Epidermal melanocyte (primary cell): ENCODE data around the gene HOPX.
"Not testable (repeated sequence)": the region's sequence is repeated elsewhere in the genome, so short reads cannot be mapped to it uniquely, and the experiment has no call there.

Source experiments
- DNase-seq: peaks from one replicate; pipeline ENCODE4 v3.0.0; 2011; ENCODE audit warnings: low spot score; ENCODE audit not compliant: insufficient read length

Gene HOPX

DNA sequence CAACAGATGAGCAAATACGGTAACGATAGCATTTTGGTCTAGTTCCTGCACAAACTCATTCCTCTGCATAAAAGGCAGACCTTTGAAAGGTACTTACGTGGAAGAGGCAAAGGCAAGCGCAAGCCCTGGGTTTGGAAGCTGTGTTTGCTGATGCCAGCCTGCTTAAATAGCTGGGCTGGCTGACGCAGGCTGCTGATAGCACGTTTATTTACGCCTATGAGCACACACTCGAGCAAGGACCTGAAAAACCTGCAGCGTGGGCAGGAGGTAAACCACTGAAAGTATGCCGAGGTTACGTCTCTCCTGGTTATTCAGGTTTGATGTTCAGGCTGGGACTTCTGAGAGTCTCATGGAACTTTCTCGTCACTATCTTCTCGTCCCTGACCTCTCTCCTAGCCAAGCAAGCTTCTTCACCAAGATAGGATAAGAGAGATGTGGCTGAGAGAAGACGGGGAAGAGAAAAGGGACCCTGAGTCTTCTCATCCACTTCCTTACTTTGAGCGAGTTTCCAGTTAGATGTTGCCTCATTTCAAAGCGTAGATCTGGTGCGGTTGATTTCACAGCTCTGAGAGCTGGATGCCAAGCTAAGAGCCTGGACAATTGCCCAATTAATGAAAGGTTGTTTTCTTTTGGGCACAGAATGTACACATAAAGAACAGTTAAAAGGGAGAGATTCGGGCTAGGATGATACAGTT, at the start of gene HOPX:
HOPX (minus strand) TSS at position 139 of the 695 bp plus-strand sequence. CDS start 23,480 bp downstream, outside the sequence.
- DNase-seq, result no peak

- no peak for DNase-seq
Measured at GRCh38 chr4:56730097-56730496, 49.0 kb upstream of the HOPX start.

GRCh38 chr4:56728512-56728911, 47.4 kb upstream of the HOPX start:
- no peak for DNase-seq

- no peak for DNase-seq
Measured at GRCh38 chr4:56727150-56727549, 46.1 kb upstream of the HOPX start.

GRCh38 chr4:56726593-56726992, 45.5 kb upstream of the HOPX start:
- not testable (repeated sequence) for DNase-seq

DNA sequence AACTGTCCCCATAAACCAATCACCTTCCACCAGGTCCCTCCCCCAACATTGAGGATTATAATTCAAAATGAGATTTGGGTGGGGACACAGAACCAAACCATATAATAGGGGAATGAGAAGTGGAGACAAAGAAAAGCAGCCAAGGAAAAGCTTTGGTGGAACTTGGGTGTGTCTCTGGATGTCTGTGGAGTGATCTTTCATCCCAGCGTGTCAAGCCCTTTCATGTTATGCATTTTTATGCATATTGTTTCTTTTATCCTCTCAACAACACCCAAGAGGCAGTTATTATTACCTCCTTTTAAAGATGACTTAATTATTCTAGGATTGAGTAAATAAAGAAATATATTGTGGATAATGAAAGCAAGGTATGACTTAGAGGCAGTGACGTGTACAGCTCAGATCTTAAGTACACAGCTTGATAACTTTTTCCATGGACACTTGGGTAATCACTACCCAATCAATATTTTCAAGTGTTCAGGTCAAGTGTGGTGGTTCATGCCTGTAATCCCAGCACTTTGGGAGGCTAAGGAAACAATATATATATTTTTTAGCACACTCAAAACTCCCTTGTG, 42.6 kb upstream of the HOPX start:
- no peak for DNase-seq

DNA sequence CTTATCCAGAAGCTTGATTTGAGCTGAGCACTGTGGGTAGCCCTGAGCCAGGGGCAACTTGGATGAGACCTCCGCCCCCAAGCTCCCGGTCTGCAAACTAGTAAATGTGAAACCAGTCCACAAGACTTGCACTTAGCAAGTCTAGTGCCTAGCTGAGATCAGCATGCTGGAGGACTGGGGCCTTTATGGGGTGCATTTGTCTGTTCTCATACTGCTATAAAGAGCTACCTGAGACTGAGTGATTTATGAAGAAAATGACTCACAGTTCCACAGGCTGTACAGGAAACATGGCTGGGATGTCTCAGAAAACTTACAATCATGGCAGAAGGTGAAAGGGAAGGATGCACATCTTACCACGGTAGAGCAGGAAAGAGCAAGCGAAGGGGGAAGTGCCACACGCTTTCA, 42.1 kb upstream of the HOPX start:
- DNase-seq, result no peak

DNA sequence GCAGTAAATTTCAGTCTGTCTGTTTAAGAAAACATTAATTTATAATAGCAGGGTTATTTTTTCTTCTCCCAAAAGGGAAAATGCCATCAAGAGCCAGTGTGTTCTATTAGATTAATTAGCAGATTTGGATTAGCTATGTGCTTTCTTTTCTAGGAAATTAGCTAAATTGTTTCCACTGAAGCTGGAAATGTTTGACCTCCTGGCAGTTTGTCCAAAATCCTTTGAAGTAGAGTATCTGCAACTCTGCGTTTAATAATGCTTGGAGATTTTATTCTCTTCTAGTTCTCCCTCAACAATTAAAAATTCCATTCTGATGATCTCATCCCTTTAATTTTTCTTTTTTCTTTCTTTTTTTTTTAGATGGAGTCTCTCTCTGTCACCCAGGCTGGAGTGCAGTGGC, 27.1 kb upstream of the HOPX start:
- no peak for DNase-seq

- DNase-seq, result no peak
Measured at GRCh38 chr4:56705966-56706365, 24.9 kb upstream of the HOPX start.

DNA sequence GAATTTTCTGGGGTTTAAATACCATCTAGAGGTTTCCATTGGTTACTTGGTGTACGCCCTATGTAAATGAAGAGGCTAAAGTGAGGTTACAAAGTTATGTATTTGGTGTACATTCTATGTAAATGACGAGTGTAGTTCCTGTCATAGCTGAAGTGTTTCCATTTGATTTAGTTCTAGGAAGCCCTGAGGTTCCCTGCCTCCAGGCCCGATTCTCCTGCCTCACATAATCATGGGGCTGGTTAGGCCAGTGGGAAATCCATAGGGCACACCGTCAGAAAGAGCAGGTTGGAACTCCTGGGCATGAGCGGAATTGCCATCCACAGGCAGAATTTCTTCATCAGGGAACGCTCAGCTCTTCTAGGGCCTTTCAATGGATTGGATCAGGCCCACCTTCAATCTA, 24.2 kb upstream of the HOPX start:
- no peak for DNase-seq

GRCh38 chr4:56704089-56704871, 23.2 kb upstream of the HOPX start:
- no peak for DNase-seq

- no peak for DNase-seq
Measured at GRCh38 chr4:56703378-56703777, 22.3 kb upstream of the HOPX start.

GRCh38 chr4:56701644-56702043, 20.5 kb upstream of the HOPX start:
- no peak for DNase-seq

DNA sequence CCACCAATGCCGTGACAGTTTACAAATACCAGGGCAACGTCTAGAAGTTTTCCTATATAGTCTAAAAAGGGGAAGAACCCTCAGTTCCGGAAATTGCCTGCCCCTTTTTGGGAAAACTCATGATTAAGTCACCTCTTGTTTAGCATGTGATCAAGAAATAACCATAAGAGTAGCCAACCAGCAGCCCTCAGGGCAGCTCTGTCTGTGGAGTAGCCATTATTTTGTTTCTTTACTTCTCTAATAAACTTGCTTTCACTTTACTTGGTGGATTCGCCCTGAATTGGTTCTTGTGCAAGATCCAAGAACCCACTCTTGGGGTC, 20.0 kb upstream of the HOPX start:
- DNase-seq, result no peak

GRCh38 chr4:56699537-56700105, 18.5 kb upstream of the HOPX start:
- no peak for DNase-seq

GRCh38 chr4:56698329-56698728, 17.2 kb upstream of the HOPX start:
- no peak for DNase-seq

DNA sequence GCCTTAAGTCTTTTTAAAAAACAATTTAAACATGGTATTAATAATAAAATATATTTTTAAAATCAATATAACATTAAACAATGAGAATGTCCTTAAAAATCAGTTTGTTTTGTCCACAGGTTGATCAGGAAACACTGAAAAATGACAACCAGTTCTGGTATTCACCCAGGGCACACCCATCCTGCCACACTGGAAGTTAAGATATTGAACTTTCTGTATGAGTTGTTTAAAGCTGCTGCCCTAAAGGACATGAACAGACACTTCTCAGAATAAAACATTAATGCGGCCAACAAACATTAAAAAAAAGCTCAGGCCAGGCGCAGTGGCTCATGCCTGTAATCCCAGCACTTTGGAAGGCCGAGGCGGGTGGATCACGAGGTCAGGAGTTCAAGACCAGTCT, 15.0 kb upstream of the HOPX start:
- DNase-seq, result no peak

GRCh38 chr4:56693476-56693875, 12.4 kb upstream of the HOPX start:
- DNase-seq, result not testable (repeated sequence)

DNA sequence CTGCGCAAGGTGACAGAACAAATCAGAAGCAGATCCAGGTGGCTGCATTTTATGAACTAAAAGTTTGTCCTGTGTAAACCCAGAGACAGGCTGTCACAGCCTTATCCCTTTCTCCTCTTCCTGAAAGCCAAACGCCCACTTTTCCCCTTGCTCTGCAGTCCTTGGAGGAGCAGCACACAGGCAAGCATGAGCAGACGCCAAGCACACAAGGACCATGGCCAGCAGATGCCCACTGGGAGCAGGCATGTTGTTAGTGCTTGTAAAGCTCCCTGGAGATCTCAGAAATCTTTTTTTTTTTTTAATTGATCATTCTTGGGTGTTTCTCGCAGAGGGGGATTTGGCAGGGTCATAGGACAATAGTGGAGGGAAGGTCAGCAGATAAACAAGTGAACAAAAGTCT, 11.5 kb upstream of the HOPX start:
- DNase-seq, result no peak

DNA sequence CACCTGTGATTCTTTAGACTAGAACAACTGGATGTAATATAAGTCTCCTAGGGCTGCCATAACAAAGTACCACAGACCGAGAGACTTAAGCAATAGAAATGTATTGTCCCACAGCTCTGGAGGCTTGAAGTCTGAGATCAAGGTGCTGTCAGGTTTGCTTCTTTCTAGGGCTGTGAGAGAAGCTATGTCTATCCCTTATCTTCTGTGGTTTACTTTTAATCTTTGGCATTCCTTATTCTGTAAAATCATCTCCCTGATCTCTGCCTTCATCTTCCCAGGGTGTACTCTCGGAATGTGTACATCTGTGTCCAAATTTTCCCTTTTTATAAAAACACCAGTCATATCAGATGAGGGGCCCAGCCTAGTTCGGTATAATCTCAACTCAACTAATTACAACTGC, 10.3 kb upstream of the HOPX start:
- DNase-seq, result no peak

DNA sequence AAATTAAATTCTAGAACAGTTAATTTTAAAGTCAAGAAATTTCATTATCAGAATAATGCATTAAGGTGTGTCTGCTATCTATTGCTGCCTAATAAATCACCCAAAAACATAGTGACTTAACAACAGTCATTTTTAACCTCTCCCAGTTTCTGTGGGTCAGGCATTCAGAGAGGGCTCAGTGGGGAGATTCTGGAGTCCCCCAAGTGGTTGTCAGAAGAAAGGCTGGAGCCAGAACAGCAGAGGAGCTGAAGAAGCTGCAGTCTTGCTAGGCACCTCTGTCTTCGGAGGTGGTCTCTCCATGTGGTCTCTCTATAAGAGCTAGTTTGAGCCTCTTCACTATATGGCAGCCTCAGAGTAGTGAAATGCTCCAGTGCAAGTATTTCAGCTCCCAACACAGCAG, 9.3 kb upstream of the HOPX start:
- DNase-seq, result no peak

DNA sequence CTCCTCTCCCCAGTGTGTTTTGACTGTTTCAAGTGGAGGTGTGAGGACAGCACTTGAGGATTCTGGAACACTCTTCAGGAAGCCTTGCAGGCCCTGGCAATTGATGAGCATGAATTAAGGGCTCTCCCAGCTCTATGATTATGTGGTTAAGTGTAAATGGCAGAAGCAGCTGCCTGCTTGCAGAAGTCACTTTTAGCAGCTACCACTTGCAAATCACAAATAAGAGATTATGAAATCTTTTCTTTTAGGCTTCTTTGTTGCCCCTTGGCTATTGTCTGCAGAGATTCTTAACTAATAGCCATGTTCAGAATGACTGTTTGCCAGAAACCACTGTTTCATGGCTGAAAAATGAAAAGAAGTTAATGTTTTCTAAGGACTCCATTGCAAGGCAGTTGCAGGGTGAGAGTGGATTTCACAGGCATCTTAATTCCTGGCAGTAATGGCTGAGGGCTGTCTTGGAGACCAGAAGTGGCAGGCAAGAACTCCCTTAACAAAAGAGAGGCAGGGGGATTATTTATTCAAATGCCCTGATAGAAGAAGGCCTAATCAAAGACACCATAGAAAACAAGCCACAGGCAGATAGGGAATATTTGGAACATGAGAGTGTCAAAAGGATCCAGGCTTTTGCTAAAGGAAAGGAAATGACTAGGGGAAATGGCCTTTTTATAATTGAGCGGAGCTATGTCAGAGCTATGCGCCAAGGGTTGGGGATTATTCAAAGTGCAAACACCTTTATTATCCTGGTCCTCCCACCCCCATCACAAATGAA, 8.3 kb upstream of the HOPX start:
- DNase-seq, result no peak
